Upper lobe of left lung (tissue), 4 donors: Measurements from ENCODE around the gene MOB2.

ENCODE experiments used
- CTCF ChIP-seq, 6 experiments: fragments of 450-650 bp in 4 of 6; fragments of 200-600 bp in 2 of 6; sonication (generic) in 2 of 6; IDR thresholded peaks; one replicate each; pipeline ENCODE4 v1.5.1; 2016 to 2019; ENCODE audit warnings: antibody characterized with exemption in 6 of 6
- POLR2A ChIP-seq, 4 donors: fragments of 450-650 bp; IDR thresholded peaks; one replicate each; pipeline ENCODE4 v1.5.1; 2016 to 2017; ENCODE audit warnings: antibody characterized with exemption in 4 of 4, mild to moderate bottlenecking in 2 of 4
- POLR2AphosphoS5 ChIP-seq, 2 donors: sonication (generic); formaldehyde crosslinking; IDR thresholded peaks; one replicate each; pipeline ENCODE4 v1.5.1; 2017; ENCODE audit warnings: antibody characterized with exemption in 2 of 2

GRCh38 chr11:1499899-1500298 is 13.3 kb upstream of the MOB2 start:
- no peak for TF ChIP-seq CTCF (IDR thresholded peaks at IDR 0.05)
- no peak for TF ChIP-seq POLR2A (IDR thresholded peaks at IDR 0.05)
- TF ChIP-seq POLR2AphosphoS5 (IDR thresholded peaks at IDR 0.05) = no peak
